Erythroblast (primary cell): ENCODE results near the gene BMPER.

Source experiments
- GATA1 ChIP-seq: IDR thresholded peaks from 2 replicates; pipeline ENCODE4 v1.6.1; 2011; ENCODE audit warnings: low read depth, mild to moderate bottlenecking, control low read depth, low read length, moderate library complexity
- POLR2A ChIP-seq: IDR thresholded peaks from 2 replicates; pipeline ENCODE4 v1.6.1; 2011; ENCODE audit warnings: mild to moderate bottlenecking, low read length

GRCh38 chr7:34034728-34035127 is 129.4 kb downstream of the BMPER start:
- TF ChIP-seq POLR2A, result no peak
- TF ChIP-seq GATA1, result no peak
